ENCODE results near the gene DCUN1D5. TPM values are rescaled to one million over a fixed set of nuclear protein-coding genes. Genes with fewer than 3 reads are reported as not detected.

DCUN1D5 gene
- polyA plus RNA-seq, 1 donor from 2014 or later = 85.5 TPM

DNA sequence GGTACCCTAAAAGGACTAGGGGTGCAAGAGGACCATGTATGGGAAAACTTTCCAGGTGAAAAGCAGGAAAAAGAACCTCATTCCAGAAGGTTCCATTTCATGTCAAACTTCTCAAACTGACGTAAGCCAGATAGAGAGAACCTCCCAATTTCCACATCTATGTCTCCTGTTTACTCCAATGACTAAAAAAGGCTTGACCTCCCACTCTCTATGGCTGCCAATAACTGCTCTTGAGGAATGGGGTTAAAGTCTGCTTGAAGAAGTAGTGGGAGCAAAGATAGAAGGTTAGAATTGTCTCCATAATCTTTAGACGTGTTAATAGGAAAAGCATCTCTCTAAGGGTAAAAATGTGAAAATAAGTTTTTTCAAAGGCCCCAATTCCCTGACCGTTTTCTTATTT, 38.0 kb downstream of the DCUN1D5 start:
- Histone ChIP-seq H3F3A (ENCODE audit: insufficient read depth, low read length, poor library complexity, severe bottlenecking) (no peaks in the 10 kb centered on the region), H3K27me3 (ENCODE audit: insufficient read depth, low read depth, low read length) (no peaks in the 10 kb centered on the region), H3K36me3 (ENCODE audit: insufficient read depth, low read length) (no peaks in the 10 kb centered on the region), H3K9me3 (ENCODE audit: low read length) (no peaks in the 10 kb centered on the region), H3K79me2 (replicated peaks; ENCODE audit: insufficient read depth, low read length) (no peaks in the 10 kb centered on the region), H3K9ac (ENCODE audit: low read length) (no peak overlapping the region), H3K4me2 (ENCODE audit: low read length) (no peak overlapping the region), H3K9me2 (ENCODE audit: insufficient read depth, low read length) (no peaks in the 10 kb centered on the region), H3K4me3 (ENCODE audit: low read length) (no peak overlapping the region), H4K20me1 (ENCODE audit: insufficient read depth) (no peaks in the 10 kb centered on the region), H2AFZ (ENCODE audit: low read depth, low read length) (no peak overlapping the region), H3K27ac (ENCODE audit: low read length) (no peak overlapping the region)
- no peak for TF ChIP-seq CTCF (IDR thresholded peaks at IDR 0.05; ENCODE audit: poor library complexity, severe bottlenecking)
- TF ChIP-seq POLR2AphosphoS5 (IDR thresholded peaks at IDR 0.05) = no peak
- TF ChIP-seq, protein P1, sequence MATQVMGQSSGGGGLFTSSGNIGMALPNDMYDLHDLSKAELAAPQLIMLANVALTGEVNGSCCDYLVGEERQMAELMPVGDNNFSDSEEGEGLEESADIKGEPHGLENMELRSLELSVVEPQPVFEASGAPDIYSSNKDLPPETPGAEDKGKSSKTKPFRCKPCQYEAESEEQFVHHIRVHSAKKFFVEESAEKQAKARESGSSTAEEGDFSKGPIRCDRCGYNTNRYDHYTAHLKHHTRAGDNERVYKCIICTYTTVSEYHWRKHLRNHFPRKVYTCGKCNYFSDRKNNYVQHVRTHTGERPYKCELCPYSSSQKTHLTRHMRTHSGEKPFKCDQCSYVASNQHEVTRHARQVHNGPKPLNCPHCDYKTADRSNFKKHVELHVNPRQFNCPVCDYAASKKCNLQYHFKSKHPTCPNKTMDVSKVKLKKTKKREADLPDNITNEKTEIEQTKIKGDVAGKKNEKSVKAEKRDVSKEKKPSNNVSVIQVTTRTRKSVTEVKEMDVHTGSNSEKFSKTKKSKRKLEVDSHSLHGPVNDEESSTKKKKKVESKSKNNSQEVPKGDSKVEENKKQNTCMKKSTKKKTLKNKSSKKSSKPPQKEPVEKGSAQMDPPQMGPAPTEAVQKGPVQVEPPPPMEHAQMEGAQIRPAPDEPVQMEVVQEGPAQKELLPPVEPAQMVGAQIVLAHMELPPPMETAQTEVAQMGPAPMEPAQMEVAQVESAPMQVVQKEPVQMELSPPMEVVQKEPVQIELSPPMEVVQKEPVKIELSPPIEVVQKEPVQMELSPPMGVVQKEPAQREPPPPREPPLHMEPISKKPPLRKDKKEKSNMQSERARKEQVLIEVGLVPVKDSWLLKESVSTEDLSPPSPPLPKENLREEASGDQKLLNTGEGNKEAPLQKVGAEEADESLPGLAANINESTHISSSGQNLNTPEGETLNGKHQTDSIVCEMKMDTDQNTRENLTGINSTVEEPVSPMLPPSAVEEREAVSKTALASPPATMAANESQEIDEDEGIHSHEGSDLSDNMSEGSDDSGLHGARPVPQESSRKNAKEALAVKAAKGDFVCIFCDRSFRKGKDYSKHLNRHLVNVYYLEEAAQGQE (IDR thresholded peaks at IDR 0.05; ENCODE audit: borderline replicate concordance) = no peak
- no peak for TF ChIP-seq MXI1 (conservative IDR thresholded peaks at IDR 0.05; ENCODE audit: poor library complexity, severe bottlenecking)
- TF ChIP-seq RAD21 (conservative IDR thresholded peaks at IDR 0.05) = no peak
- TF ChIP-seq SMC3 (conservative IDR thresholded peaks at IDR 0.05; ENCODE audit: poor library complexity) = no peak
- no peak for TF ChIP-seq EZH2 (IDR thresholded peaks at IDR 0.05; ENCODE audit: borderline replicate concordance, insufficient read depth, low read length, poor library complexity, severe bottlenecking)
- no peak for TF ChIP-seq EP300 (conservative IDR thresholded peaks at IDR 0.05; ENCODE audit: poor library complexity, severe bottlenecking)
- TF ChIP-seq TAF1 (IDR thresholded peaks at IDR 0.05; ENCODE audit: low read depth) = no peak

DNA sequence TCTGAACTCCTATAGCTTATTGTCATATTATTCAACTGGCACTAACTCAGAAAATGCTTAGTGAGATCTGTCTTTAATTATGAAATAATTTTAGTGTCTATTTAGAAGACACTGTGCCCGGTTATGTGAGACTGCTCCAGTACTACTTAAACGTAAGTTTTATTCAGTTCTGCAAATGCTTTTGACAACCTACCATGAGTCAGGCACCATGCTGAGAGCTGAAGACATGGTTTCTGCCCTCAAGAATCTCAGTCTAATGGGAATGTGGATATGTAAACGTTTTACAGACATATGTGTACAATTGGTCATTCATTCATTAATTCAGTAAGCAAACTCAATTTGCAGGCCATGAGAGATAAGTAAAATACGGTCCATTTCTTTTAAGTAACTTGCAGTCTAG, 40.0 kb downstream of the DCUN1D5 start:
- H3K27ac ChIP-seq (ENCODE audit: low read length) = no peak overlapping the region
- H4K20me1 ChIP-seq (ENCODE audit: insufficient read depth) = no peaks in the 10 kb centered on the region
- H3K9me3 ChIP-seq (ENCODE audit: low read length) = no peaks in the 10 kb centered on the region
- H3K4me3 ChIP-seq (ENCODE audit: low read length) = no peak overlapping the region
- H2AFZ ChIP-seq (ENCODE audit: low read depth, low read length) = no peak overlapping the region
- TF ChIP-seq RAD21 (conservative IDR thresholded peaks at IDR 0.05) (no peak), SMC3 (conservative IDR thresholded peaks at IDR 0.05; ENCODE audit: poor library complexity) (no peak), CTCF (IDR thresholded peaks at IDR 0.05; ENCODE audit: poor library complexity, severe bottlenecking) (no peak), EP300 (conservative IDR thresholded peaks at IDR 0.05; ENCODE audit: poor library complexity, severe bottlenecking) (no peak), MXI1 (conservative IDR thresholded peaks at IDR 0.05; ENCODE audit: poor library complexity, severe bottlenecking) (no peak), POLR2AphosphoS5 (IDR thresholded peaks at IDR 0.05) (no peak), TAF1 (IDR thresholded peaks at IDR 0.05; ENCODE audit: low read depth) (no peak), EZH2 (IDR thresholded peaks at IDR 0.05; ENCODE audit: borderline replicate concordance, insufficient read depth, low read length, poor library complexity, severe bottlenecking) (no peak)
- TF ChIP-seq, protein P1 (IDR thresholded peaks at IDR 0.05; ENCODE audit: borderline replicate concordance) = no peak
- H3F3A ChIP-seq (ENCODE audit: insufficient read depth, low read length, poor library complexity, severe bottlenecking) = no peaks in the 10 kb centered on the region
- no peaks in the 10 kb centered on the region for H3K27me3 ChIP-seq (ENCODE audit: insufficient read depth, low read depth, low read length)
- H3K4me2 ChIP-seq (ENCODE audit: low read length) = no peak overlapping the region
- no peak overlapping the region for H3K9ac ChIP-seq (ENCODE audit: low read length)
- no peaks in the 10 kb centered on the region for H3K9me2 ChIP-seq (ENCODE audit: insufficient read depth, low read length)
- H3K79me2 ChIP-seq (replicated peaks; ENCODE audit: insufficient read depth, low read length) = no peaks in the 10 kb centered on the region
- no peaks in the 10 kb centered on the region for H3K36me3 ChIP-seq (ENCODE audit: insufficient read depth, low read length)
